HepG2 (cell line): Measurements from ENCODE around the gene SHISA7. TPM values are rescaled to one million over a fixed set of nuclear protein-coding genes. Genes with fewer than 3 reads are reported as not detected.
A peak's percentile ranks its signal among the peaks of the same experiment; 100 is the strongest.

Source experiments
- CSRNP1 ChIP-seq: sonication (generic); formaldehyde crosslinking; IDR thresholded peaks from 2 replicates; pipeline ENCODE4 v1.8.1; 2023; ENCODE audit warnings: mild to moderate bottlenecking, missing genetic modification reagents
- DMAP1 ChIP-seq: IDR thresholded peaks from 2 replicates; pipeline ENCODE4 v1.6.1; 2016
- ESRRA ChIP-seq: sonication (generic); formaldehyde crosslinking; IDR thresholded peaks from 2 replicates; pipeline ENCODE4 v1.5.1; 2020; ENCODE audit warnings: mild to moderate bottlenecking, low read depth, missing genetic modification reagents
- HNF4A ChIP-seq: sonication (generic); formaldehyde crosslinking; IDR thresholded peaks from 2 replicates; pipeline ENCODE4 v1.4.0; 2020; ENCODE audit warnings: missing genetic modification reagents
- HOXA3 ChIP-seq: sonication (generic); formaldehyde crosslinking; IDR thresholded peaks from 2 replicates; pipeline ENCODE4 v1.5.0; 2020; ENCODE audit warnings: missing genetic modification reagents
- KIAA2018 ChIP-seq: sonication (generic); formaldehyde crosslinking; IDR thresholded peaks from 2 replicates; pipeline ENCODE4 v1.5.0; 2020; ENCODE audit warnings: mild to moderate bottlenecking, missing genetic modification reagents, borderline replicate concordance
- KMT2B ChIP-seq: IDR thresholded peaks from 2 replicates; pipeline ENCODE4 v1.6.1; 2016; ENCODE audit warnings: missing genetic modification reagents, missing compliant biosample characterization
- MYPOP ChIP-seq: sonication (generic); formaldehyde crosslinking; IDR thresholded peaks from 2 replicates; pipeline ENCODE4 v1.8.1; 2023; ENCODE audit warnings: mild to moderate bottlenecking, moderate library complexity, missing genetic modification reagents
- NFYC ChIP-seq: IDR thresholded peaks from 2 replicates; pipeline ENCODE4 v1.6.1; 2016; ENCODE audit warnings: missing genetic modification reagents, missing compliant biosample characterization
- PAWR ChIP-seq: sonication (generic); formaldehyde crosslinking; IDR thresholded peaks from 2 replicates; pipeline ENCODE4 v1.4.0; 2020; ENCODE audit warnings: missing genetic modification reagents, mild to moderate bottlenecking, borderline replicate concordance
- PLRG1 ChIP-seq: fragments of 450-650 bp; conservative IDR thresholded peaks from 2 replicates; pipeline ENCODE4 v1.6.1; 2016
- POGZ ChIP-seq: sonication (generic); formaldehyde crosslinking; IDR thresholded peaks from 2 replicates; pipeline ENCODE4 v1.4.0; 2020; ENCODE audit warnings: mild to moderate bottlenecking, missing genetic modification reagents
- TRAFD1 ChIP-seq: sonication (generic); formaldehyde crosslinking; IDR thresholded peaks from 2 replicates; pipeline ENCODE4 v1.5.1; 2020; ENCODE audit warnings: missing genetic modification reagents, mild to moderate bottlenecking, borderline replicate concordance
- ZNF230 ChIP-seq: sonication (generic); formaldehyde crosslinking; IDR thresholded peaks from 2 replicates; pipeline ENCODE4 v1.4.0; 2020; ENCODE audit warnings: mild to moderate bottlenecking, missing genetic modification reagents
- ZNF326 ChIP-seq: sonication (generic); formaldehyde crosslinking; IDR thresholded peaks from 2 replicates; pipeline ENCODE4 v1.4.0; 2020; ENCODE audit warnings: missing genetic modification reagents, borderline replicate concordance
- ZNF343 ChIP-seq: sonication (generic); formaldehyde crosslinking; IDR thresholded peaks from 2 replicates; pipeline ENCODE4 v1.4.0; 2020; ENCODE audit warnings: mild to moderate bottlenecking, missing genetic modification reagents
- ZNF510 ChIP-seq: sonication (generic); formaldehyde crosslinking; IDR thresholded peaks from 2 replicates; pipeline ENCODE4 v1.4.0; 2020; ENCODE audit warnings: low read depth, mild to moderate bottlenecking, missing genetic modification reagents
- polyA plus RNA-seq, 8 experiments: library from polyadenylated mRNA; depleted of rRNA in 3 of 8; stranded (reverse) in 7 of 8; unstranded in 1 of 8; fragments of >200 nt; fragmentation: Illumina TruSeq in 4 of 8; extraction: Trizol in 4 of 8; gene quantifications; 2 replicates each; pipeline versions ENCODE4 v1.2.1 to v1.2.3, GENCODE V29; 2011 to 2016; ENCODE audit warnings: low read depth in 4 of 8, missing spikeins in 1 of 8, mixed read lengths in 1 of 8; ENCODE audit not compliant: insufficient read depth in 1 of 8
- total RNA-seq, 5 experiments: library from RNA; depleted of rRNA; stranded (reverse); fragments of >200 nt; fragmentation: Illumina TruSeq; extraction: Trizol; gene quantifications; 2 replicates each; pipeline ENCODE4 v1.2.3, GENCODE V29; 2016; ENCODE audit warnings: low read depth in 1 of 5

The SHISA7 gene
- total and polyA plus RNA-seq, 2 of the 13 experiments (the other 11 are each of a cell fraction or from before 2014, with no cell fraction given): not detected

- TF ChIP-seq TRAFD1 (CRISPR knock-in tag) (no peak), KMT2B (CRISPR knock-in tag) (peak; percentile 49; the same call in 1 of the 2 replicates), ZNF230 (peak; percentile 59; the same call in 1 of the 2 replicates), DMAP1 (CRISPR knock-in tag) (0 out of 2 replicates have a peak, but pooled peaks have one; percentile 69), HOXA3 (CRISPR knock-in tag) (peak; percentile 90), ZNF326 (CRISPR knock-in tag) (no peak), MYPOP (CRISPR knock-in tag) (peak; percentile 82), ZNF343 (CRISPR knock-in tag) (peak; percentile 72; the same call in 1 of the 2 replicates), CSRNP1 (CRISPR knock-in tag) (peak; percentile 82), NFYC (CRISPR knock-in tag) (peak; percentile 82), HNF4A (CRISPR knock-in tag) (no peak; the same call in 1 of the 2 replicates), PLRG1 (no peak), KIAA2018 (no peak), ZNF510 (CRISPR knock-in tag) (0 out of 2 replicates have a peak, but pooled peaks have one; percentile 72), PAWR (CRISPR knock-in tag) (no peak), ESRRA (CRISPR knock-in tag) (peak; percentile 35; the same call in 1 of the 2 replicates), POGZ (peak; percentile 74)
Measured at GRCh38 chr19:55407800-55408532, 35.1 kb downstream of the SHISA7 start (continued).
